NCI-H82 treated with DMSO at 0.1 percent for 48 hours (cell line): ENCODE results near the gene PPP2CA.
"Not testable (repeated sequence)": the region's sequence is repeated elsewhere in the genome, so short reads cannot be mapped to it uniquely, and the experiment has no call there.

ENCODE experiments used
- DNase-seq: peaks from one replicate; lab custom pipeline; 2025; ENCODE audit not compliant: unreplicated experiment; lab: John Stamatoyannopoulos, UW

PPP2CA gene

GRCh38 chr5:134225780-134226440 is at the start of gene PPP2CA:
TSS of gene PPP2CA (minus strand) at chr5:134226073. CDS start at chr5:134225861, 212 bp downstream.
- peak; percentile 80 for DNase-seq

GRCh38 chr5:134273642-134274395 is 47.9 kb upstream of the PPP2CA start:
- DNase-seq, result peak; percentile 28

DNA sequence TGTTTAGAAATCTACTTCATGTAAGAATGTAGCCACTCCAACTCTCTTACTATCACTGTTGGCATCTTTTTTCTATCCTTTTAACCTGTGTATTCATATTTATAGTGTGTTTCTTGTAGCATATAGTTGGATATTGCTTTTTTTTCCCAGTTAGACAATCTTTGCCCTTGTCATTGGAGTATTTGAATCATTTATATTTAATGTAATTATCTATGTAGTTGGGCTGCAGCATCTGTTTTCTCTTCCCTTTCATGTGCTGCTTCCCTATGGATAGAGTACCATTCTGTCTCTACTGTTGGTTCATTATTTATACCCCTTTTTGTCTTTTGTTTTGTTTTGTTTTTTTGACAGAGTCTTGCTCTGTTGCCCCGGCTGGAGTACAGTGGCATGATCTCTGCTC is 45.2 kb upstream of the PPP2CA start:
- DNase-seq, result no peak

- DNase-seq, result no peak
Measured at GRCh38 chr5:134268919-134269318, 43.0 kb upstream of the PPP2CA start.

DNA sequence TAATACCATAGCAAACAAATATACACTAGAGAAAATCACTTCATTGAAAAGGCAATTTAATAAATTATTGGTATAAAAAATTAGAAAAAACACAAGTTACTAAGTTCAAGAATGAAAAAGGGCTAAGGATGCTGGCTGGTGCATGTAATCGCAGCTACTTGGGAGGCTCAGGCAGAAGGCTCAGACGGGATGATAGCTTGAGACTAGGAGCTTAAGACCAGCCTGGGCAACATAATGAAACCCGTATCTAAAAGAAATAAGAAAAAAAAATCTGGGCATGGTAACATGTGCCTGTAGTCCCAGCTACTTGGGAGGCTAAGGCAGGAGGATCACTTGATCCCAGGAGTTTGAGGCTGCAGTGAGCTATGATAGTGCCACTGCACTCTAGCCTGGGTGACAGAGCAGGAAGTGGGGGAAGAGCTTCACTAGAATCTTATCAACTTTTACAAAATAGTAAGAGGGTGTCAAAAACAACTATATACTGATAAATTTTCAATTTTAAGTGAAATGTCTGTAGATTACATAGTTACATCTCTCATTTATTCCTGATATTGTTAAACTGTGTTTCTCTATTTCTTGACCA is 42.2 kb upstream of the PPP2CA start:
- no peak for DNase-seq

- no peak for DNase-seq
Measured at GRCh38 chr5:134267366-134268018, 41.6 kb upstream of the PPP2CA start.

DNA sequence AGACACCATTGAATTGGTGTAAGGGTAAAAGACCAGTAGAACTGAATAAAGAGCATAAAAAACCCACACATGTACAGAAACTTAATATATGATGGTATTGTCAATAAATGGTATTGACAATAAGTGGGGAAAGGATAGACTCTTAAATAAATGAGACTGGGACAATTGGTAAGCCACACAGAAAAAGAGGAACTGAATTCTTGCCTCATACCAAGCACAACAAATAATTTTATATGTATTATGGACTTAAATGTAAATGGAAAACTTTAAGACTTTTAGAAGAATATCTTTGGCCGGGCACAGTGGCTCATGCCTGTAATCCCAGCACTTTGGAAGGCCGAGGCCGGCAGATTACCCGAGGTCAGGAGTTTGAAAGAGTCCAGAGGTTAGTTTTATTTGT is 37.9 kb upstream of the PPP2CA start:
- no peak for DNase-seq

DNA sequence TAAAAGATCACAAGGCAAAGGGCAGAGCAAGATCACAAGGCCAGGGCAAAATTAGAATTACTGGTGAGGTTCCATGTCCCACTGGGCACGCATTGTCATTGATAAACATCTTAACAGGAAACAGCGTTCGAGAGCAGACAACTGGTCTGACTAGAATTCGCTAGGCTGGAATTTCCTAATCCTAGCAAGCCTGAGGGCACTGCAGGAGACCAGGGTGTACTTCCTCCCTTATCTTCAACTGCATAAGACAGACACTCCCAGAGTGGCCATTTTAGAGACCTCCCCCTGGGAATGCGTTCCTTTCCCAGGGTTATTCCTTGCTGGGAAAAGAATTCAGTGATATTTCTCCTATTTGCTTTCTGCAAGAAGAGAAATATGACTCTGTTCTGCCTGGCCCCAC is 36.8 kb upstream of the PPP2CA start:
- not testable (repeated sequence) for DNase-seq

DNA sequence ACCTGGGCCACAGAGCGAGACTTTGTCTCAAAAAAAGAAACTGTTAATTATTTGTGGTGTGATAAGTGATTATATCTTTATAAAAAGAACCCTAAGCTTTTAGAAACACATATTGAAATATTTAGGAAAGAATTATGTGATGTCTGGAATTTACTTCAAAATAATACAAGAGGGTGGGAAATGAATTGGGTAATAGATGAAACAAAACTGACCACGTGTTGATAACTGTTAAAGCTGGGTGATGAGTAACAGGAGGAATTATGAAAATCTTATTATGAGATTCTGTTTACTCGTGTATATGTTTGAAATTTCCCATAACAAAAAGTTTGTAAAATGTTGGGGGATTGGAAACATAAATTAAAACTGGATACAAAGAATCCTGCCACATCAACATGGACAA is 33.0 kb upstream of the PPP2CA start:
- DNase-seq, result no peak

GRCh38 chr5:134257176-134257575 is 31.3 kb upstream of the PPP2CA start:
- no peak for DNase-seq

DNA sequence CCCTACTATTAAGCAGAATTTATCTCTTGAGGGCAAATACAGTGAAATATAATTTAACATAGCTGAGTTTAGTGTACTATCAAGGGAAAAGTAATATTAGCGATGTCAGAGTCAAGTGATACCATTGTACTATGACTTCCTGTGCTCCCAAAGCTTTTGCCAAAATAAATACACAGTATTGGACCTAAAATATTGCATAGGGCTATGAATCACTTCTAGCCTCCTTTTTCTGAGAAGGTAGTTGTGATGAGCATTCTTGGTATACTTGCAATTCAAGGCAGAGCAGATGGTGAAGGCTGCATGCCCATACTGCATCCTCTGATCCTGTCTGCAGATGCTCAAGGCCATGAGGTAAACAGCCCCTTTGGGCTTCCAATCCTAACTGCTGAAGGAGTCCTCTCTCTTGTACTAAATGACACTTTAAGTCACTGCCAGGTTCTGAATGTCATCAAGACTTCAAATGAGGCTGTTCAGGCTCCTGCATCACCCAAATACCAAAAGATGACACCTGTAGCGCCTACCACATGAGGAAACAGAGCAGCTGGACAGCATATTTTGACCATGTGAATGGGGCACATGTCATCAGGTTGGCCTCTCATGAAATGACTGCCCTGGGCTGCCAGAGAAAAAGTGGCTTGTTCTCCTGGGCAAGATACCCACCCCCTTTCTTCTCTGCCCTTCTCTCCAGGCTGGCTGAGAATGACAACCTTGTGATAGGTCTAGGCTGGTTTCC is 29.7 kb upstream of the PPP2CA start:
- DNase-seq, result no peak

GRCh38 chr5:134253368-134254153 is 27.7 kb upstream of the PPP2CA start:
- not testable (repeated sequence) for DNase-seq

DNA sequence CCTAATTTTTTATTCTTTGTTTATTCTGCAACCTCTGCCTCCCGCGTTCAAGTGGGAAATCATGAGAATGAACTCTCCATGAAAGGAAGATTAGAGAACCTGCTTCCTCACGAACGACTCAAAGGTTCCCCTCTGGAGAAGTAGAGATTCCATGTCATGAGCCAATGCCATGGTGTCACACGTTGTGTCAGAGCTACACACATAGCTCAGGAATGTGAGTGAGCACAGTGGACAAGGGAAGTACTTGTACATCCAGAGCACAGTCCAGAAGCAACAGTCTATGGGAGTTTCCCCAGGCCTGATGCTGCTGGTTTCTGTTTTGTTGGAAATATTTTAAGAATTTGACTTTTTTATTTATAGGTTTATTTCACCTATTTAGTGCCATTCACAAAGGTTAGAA is 26.8 kb upstream of the PPP2CA start:
- DNase-seq, result no peak

GRCh38 chr5:134250949-134251348 is 25.1 kb upstream of the PPP2CA start:
- no peak for DNase-seq

GRCh38 chr5:134249469-134250379 is 23.9 kb upstream of the PPP2CA start:
- DNase-seq, result no peak

DNA sequence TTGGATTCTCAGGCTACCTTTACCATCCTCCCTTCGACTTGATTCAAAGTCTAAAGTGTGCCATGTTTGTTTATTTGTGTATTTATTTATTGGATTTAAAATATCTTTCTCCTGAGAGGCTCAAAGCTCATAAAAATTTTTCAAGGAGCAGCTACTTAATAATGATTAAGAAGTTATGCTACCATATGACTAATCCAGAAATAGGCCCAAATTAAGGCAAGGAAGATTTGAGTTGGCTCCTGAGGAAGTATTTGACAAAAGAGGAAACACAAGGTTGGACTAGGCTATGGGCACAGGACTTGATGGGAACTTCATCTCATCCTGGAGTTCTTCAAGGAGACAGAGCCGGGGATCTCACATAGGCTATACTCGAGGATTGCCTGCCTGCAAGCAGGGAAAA is 22.4 kb upstream of the PPP2CA start:
- no peak for DNase-seq

GRCh38 chr5:134247428-134248224 is 21.8 kb upstream of the PPP2CA start:
- DNase-seq, result no peak

GRCh38 chr5:134246771-134247427 is 21.0 kb upstream of the PPP2CA start:
- no peak for DNase-seq
